GM21515 (cell line): Measurements from ENCODE around the gene PHYKPL.

Experiments used
- ATAC-seq: cut with Tn5 transposase; IDR thresholded peaks from one replicate; pipeline ENCODE4 v1.9.1; 2021; ENCODE audit not compliant: unreplicated experiment

PHYKPL gene

DNA sequence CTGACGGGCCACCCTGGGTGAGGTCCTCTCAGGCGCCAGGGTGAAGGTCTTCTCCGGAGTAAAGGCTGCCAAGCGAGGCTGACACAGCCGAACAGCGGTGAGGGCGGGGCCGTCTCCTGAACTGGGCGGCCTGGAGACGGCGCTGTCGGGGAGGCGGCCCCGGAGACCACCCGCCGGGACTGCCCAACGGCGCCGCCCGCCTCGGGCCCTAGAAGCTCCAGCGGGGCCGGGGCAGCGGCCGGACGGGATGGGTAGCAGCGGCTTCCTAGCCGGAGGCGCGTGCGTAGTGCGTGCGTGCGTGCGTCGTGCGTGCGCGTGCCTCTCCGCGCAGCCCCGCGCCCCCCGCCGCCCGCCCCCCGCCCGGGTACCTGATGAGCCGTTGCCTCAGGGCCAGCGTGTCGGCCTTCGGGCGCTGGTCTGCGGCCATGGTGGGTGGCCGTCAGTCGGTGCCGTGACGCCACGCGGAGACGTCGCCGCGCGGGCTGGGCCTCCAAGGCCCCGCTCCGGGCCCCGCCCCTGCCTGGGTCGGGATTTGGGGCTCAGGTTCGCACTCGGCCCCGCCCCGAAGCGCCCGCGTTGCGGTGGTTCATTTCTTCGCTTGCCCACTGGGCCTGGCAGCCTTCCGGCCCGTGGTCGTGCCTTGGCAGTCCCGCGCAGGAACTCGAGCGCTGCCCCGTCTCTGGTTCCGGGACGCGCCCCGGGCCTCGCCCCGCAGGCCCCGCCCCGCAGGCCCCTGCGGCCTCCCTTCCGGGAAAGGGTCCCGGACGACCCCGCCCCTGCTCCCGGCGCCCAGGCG lies at the start of gene PHYKPL:
Gene PHYKPL, minus strand, starts transcription at position 679 of the 796 bp plus-strand sequence. Its CDS starts 252 bp downstream, at position 427.
- ATAC-seq = peak; percentile 60

DNA sequence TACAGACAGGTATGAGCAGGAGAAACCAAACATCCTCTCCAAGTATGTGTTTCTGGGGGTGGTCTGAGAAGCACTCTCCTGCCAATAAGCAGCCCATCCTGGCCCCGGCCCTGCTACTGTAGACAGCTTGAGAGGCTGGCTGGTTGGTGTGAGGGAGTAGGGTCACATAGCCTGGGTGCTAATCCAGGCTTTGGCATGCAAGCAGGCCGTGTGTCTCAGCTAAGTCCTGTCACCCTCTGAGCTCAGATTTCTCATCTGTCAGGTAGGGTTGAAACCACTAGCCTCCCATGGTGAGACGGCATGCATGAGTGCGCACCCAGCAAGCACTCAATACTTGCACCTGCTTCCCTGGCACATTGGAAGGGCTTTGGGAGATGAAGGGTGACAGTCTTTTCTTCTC lies 49.8 kb upstream of the PHYKPL start:
- ATAC-seq = no peak

DNA sequence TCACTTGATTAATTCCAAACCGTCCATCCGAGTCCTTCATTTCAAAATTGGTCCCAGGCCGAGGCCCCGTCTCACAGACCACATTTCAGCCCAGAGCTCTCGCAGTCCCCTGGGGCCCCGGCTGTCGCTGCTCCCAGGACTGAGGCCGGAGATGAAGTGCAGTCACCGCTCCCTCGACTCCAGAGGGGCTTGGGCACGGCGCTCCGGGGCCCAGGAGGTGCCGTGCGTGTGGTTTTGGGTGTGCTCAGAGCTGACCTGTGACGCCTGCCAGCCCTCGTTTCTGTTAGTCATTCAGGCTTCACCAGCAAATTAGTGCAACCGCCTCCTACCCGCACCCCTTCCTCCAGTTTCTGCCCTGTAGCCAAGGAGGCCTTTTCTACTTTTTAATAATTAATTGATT lies 48.7 kb upstream of the PHYKPL start:
- ATAC-seq = no peak

DNA sequence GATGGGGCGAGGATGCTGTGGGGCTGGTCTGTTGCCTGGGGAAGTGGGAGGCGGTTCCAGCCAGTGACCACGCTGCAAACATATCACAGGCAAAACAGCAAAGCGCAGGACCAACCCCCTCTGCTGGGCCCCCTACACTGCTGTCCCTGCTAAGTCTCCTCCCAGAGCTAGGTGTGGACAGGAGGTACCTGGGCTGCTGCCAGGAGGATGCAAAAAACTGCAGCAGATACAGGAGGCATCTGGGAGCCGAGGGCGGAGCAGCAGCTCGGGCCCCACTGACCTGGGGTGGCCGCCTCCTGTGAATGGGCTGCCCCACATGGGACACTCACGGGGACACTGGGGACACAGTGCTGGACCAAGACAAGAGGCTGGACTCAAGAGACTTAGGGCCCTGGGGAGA lies 48.0 kb upstream of the PHYKPL start:
- ATAC-seq = no peak

DNA sequence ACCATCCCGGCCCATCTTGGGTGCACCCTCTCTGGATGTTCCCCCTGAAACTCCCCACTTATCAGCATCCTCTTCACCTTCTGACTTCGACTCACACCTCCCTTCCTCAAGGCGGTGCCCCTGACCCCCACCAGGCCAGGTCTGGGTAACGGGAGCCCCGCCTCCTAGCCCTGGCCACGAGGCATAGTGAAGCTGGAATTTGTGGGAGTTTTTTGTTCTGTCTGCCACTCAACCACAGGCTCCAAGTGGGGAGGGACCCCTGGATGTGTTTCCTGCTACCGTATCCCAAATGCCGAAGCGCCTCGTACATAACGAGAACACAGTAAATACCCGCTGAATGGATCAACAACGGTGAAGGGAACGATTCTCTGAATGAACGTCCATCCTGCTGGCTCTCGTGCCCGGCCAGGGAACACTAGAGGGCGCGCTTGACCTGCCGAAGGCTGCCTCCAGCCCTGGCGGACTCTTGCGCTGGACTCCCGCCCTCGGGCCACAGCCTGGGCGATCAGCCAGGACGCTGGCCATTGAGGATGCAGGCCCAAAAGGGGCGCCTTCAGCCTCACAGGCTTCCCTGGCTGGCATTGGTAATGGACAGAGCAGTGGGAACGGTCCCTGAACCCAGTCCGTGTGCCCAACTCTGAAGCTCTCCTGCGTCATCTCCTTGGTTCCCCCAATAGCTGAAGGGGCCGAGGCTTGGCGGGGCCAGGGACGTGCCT lies 47.3 kb upstream of the PHYKPL start:
- ATAC-seq = peak; percentile 56

DNA sequence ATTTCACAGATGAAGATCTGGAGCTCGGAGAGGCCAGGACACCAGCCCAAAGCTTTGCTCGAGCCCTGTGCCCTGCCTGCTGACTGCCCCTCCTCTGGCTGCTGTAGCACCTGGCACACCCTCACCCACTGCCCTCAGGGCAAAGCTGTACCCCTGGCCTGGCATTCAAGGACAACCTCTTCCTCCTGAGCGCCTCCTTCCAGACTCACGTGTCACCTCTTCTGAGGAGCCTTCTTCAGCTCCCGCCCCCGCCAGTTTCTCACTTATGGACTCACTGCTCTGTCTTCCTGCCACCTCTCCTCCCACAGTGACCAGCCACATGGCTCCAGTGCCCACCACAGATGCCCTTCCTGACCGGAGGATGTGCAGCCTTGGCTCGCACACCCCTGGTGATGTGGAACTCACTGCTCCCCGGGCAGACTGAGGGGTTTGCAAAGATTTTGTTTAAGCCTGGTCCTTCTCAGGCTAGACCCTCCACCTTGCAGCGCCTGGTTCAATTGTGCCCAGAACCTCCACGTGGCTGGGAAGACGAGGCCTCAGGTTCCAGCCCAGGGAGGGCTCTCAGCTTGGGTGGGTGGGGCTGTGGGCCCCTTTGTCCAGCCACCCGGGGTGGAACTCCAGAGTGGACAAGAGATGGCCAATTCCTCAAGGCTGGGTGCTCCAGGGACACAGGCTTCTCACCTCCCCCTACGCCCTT lies 46.6 kb upstream of the PHYKPL start:
- no peak for ATAC-seq

DNA sequence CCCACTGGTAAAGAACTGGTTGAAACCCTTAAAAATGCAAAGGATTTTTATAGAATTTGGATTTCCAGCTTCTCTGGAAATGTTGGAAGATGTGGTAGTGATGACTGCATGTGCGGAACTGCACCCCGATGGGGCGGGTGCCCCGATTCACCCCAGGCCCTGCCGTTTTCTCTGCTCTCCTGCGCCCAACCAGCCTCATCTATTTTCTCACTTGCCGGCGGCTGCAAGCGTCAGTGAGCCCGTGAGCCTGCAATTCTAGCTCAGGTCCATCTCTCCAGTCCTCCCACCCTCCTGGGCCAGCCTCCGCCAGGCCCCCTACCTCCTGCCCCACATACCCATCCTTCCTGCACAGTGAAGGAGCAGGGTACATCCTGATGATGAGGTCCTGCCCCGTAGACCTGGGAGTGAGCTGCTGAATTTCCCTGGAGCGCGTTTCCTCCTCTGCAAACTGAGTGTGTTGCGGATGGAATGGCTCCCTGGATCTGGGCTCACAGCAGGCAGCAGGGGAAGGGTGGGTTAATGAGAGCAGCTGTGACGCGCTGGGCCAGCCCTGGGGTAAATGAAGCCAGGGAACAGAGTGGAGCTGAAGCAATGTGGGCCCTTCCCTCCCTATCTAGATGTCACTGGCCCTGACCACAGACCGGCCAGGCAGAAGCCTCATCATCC lies 45.9 kb upstream of the PHYKPL start:
- no peak for ATAC-seq

DNA sequence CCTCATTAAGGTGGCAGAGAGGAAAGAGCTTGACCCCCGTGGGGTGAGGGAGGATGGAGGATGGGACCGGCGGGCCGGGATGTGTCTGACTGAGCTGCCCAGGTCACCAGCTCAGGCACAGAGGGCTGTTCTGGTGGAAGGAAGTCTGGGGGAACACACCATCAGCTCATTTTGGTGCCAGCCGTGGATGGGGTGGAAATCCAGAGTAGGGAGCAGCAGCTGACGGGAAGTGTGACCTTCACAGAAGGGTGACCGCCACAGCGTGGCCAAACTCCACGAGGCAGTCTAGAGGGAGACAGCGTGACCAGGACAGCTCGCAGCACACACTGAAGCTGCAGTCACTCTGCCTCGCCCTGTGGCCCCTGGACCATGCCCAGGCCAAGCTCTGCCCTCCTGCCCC lies 45.3 kb upstream of the PHYKPL start:
- no peak for ATAC-seq

DNA sequence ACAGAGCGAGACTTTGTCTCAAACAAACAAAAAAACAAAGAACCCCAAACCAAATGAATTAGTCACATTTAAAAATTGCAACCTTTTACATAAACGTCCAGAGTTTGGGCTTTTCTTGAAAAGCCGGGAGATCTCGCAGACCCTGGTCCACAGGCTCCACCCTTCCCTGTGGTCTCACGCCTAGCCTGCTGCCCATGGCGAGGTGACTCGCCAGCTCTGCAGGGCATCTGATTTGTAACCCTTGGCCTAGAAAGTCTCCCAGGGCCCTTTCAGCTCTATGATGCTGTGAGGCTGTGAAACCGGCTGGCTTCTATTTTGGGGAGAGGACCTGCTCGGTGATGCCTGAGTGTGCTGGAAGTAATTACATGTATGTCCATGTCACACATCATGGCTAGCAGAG lies 44.7 kb upstream of the PHYKPL start:
- no peak for ATAC-seq

DNA sequence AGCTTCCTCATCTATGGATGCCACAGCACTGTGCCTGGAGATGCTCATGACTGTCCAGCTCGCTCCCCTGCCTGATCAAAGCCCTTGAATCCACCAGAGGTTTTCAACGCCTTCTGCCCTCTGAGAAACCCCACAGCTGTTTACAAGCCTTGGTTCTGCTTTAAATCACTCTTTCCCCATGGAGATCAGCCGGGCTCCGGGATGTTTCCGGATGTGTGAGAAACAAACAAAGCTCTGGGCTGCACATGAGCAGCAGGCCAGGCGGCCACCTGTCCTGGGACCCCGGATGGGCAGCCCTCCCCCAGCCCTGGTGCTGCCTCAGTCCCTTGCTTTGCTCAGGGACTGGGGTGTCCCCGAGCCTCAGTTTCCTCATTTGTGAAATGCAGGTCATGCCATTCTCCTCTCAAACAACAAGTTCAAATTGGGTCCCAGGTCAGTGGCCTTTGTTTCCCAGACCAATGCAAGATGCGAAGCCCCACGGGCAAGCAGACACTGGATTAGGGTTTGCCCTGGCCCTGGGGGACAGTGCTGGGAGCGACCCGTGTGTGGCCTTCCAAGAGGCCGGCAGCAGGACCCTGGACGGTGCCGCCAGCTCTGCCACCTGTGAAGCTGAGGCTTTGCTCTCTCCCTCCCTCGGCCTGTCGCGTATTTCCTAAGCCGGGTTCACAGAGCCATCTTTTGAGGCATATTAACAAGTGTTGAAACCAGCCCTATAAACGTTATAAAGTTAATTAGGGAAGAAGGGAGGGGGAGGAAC lies 42.4 kb upstream of the PHYKPL start:
- ATAC-seq = no peak

DNA sequence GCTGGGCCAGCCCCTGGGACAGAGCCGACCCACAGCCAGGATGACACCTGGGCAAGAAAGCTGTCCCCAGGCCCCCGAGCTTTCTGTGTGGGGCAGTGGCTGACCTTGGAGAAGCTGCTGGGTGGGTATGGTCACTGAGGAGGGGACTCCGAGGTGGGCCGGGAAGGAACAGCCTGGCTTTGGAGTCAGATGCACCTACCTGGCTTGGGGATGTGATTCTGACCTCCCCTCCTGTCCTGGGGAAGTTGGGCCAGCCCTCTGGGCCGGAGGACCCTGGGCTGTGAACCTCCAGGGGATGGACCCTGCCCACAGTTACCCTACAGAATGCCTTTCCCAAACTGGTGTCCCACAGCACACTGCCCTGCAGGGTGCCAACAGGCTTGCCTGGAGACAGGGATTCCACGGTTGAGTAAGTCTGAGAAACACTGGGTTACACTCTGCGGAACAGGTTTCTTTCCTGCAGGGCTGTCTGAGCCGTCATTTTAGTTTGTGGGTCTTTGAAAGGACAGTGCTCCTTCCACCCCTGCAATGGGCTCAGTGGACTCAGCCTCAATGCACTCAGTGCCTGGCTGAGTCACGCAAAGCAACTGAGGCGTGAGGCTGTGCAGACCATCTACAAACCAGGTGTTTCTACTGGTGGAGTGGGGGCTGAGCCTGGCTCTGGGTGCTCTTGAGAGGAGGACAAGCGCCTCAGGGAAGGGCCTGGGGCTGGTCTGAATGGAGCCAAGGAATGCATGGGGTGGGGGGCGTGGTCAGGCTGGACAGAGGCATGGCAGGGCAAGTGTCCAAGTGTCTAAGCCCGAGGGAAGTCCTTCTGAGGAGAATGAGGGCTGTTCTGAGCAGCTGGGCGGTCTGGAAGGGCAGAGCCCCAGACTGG lies 41.3 kb upstream of the PHYKPL start:
- no peak for ATAC-seq

DNA sequence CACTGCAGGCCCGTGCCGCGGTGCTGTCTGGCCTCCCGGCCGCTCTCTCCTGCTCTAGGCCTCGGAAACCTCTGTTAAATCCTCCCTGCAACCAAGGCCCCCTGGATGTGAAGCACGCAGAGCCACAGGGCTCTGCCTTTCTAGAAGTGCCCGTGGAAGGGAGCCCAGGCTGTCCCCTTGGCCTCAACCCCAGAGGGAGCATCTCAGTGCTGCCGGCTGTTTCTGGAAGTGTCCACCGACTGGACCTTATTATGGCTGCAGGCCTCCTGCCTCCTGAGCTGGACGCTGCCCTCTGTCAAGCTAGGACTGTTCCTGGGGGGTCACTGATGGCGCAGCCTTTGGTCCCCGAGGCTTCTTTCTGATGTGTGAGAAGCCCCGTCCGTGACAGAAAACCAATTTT lies 40.4 kb upstream of the PHYKPL start:
- ATAC-seq = no peak

DNA sequence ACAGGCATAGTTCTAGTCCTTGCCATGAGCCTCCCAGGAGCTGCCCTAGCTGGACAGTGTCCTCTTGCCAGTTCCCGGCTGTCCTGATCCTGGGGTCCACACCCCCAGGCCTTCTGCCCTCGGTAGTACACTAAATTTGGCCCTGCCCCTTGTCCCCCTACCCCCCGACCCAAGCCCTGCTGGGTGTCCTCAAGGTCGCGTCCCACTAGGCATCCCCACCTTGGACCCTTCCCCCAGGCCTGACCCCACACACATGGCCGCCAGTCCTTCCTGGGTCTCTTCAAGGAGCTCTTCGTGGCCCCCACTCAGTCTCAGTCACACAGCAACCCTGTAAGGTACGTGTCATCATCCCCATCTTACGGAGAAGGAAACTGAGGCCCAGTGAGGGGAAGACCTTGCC lies 40.0 kb upstream of the PHYKPL start:
- ATAC-seq = no peak

DNA sequence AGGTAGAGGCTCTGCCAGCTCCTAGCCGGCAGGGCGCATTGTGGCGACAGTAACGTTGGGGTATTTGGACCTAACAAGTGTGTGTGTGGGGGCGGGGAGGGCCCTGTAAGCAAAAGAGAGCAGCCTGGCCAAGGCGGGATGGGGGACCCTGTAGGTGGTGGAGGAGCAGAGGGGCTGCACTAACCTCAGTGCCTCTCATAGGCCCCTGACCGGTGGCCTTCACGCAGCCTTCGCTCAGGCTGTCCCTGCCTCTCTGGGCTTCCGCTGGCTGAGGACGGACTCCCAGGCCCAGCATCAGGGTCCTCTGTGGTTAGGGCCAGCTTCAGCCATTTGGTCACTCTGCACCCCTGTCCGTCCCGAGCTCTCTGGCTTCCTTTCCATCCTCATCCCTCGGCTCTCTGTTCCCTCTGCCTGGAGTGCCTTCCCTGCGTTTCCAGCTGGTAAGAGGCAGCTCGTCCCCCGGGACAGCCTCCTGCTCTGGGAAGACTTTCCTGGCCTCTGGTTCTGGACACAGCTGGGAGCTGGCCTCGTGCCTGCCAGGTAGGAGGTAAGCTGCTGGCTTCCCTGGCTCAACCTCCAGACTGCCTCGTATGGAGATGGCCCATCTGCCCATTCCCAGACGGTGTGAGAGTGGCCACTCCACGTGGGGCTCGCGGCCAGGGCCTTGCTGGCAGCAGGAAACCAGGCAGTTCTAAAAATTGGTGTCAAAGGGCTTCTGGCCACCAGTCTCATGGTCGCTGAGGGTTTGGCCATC lies 39.3 kb upstream of the PHYKPL start:
- ATAC-seq = no peak

DNA sequence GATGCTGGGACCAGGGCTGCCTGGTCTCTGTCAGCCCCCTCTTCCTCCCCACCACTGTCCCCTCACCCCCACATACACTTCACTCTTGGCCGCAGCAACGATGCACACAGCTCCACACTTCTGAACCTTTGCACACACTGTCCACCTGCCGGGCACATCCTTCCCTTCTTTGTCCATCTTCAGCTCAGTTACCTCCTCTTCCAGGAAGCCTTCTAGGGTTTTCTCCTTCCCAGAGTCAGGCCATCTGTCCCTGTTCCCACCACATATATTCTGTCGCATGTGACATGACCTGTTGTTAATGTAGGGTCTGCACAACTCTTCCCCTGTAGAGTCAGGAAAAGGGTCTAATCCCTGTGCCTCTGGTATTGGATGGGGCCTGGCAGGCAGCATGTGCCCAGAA lies 38.6 kb upstream of the PHYKPL start:
- ATAC-seq = no peak

DNA sequence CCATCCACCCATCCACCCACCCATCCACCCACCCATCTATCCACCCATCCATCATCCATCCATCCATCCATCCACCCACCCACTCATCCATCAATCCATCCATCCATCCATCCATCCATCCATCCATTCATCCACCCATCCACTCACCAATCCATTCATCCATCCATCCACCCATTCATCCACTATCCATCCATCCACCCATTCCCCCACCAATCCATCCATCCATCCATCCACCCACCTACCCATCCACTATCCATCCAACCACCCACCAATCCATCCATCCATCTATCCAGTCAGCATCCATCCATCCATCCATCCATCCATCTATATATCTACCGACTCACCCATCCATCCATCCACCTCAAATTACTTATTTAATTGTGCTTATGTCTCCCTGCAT lies 36.9 kb upstream of the PHYKPL start:
- ATAC-seq = no peak

DNA sequence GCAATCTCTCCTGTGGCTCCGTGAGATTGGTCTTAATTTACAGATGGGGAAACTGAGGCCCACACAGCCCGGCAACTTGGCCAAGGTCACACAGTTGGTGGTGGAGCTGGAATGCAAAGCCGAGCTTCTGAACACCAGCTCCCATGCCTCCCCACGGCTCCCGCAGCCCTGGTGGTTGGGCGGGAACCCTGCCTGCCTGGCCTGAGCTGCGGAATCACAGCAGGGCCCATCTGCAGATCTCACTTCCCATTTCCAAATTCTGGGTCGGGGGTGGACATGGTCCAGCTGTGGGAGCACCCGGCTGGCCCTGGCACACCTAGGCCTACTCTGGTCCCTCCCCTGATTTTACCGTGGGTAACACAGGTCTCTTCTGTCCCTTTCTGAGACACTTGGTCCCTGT lies 35.3 kb upstream of the PHYKPL start:
- ATAC-seq = no peak

DNA sequence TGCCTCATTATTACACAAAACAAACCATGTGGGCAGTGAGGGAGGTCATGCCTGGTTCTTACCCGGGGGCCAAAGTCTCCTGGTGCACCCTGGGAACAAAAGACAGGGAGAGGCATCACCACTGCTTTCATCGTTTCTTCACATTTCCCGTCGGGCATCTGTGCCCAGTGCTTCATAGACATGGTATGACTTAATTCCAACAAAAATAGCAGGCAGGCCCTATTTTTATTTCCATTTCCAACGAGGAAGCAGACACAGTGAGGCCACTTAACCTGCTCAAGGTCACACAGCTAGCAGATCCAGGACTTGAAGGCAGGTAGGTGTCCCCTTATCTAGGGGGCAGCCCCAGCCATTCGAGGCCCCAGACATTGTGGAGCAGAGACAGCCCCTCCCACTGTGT lies 34.6 kb upstream of the PHYKPL start:
- ATAC-seq = no peak

DNA sequence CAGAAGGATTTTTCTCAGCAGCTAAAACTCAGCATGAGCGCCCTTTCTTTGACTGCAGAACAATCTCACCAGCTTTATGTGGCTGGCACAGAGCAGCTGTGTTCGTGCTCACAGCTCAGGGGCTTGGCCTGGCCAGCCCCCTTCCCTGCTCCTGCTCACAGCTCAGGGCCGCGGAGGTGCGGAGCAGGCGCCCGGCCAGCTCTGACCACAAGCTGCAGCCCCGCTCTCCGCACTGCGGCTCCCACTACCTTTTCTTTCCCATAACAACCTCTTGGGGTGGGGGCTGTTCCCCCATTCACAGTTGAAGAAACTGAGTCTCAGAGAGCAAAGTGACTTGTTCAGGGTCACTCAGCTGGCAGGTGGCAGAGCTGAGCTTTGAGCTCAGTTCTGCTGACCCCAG lies 34.0 kb upstream of the PHYKPL start:
- ATAC-seq = no peak
